GM21390 (cell line): ENCODE data around the gene UACA.
"Not testable (repeated sequence)": the region's sequence is repeated elsewhere in the genome, so short reads cannot be mapped to it uniquely, and the experiment has no call there.

Experiments used
- ATAC-seq: cut with Tn5 transposase; IDR thresholded peaks from one replicate; pipeline ENCODE4 v1.9.1; 2021; ENCODE audit not compliant: unreplicated experiment

Gene UACA

DNA sequence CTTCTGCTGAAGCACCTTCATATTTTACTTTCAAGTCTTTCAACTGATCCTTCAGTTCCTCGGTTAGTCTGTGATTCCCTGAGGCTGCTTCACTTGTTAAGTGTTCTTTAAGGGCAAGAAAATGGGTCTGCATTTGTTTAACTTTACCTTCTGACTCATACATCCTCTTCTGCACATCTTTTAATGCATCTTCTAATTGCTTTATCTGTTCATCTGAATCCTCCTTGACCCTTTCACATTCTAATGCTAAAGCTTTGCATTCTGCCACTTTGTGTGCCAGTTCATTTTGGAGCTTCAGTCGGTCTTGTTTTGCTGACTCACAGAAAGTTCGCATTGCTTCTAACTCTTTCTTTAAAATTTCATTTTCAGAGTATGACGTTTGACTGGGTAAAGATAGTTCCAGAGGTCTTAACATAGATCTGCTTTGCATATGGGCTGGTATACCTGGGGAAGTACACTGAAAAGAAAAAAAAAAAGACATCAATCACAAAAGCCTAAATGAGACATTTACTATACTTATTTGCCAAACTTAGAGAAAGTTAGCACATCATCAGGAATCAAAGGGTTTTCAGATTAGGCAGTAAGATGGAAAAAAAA, 94.3 kb downstream of the UACA start:
- peak; percentile 84 for ATAC-seq

- ATAC-seq: no peak
Measured at GRCh38 chr15:70665599-70665998, 97.8 kb downstream of the UACA start.

DNA sequence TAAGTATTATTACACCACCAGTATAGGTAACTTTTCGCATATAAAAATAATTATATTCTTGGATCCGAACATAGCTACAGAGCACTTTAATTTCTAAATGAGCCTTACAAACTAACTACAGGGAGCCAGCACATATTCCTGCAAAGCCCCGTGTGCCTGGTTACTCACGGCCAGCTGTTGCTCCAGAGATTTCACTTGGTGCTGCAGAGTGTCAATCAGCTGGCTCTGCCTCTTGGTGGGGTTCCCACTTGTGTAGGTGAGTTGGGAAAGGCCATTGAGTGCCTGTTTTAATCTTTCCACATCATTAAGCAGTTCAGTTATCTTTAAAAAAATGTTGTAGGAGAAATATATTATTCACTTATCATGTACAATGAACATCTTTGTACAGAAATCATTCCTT, 98.9 kb downstream of the UACA start:
- no peak for ATAC-seq

- ATAC-seq: not testable (repeated sequence)
Measured at GRCh38 chr15:70663069-70663468, 100.3 kb downstream of the UACA start.

- ATAC-seq: no peak
Measured at GRCh38 chr15:70659662-70660061, 103.7 kb downstream of the UACA start.

DNA sequence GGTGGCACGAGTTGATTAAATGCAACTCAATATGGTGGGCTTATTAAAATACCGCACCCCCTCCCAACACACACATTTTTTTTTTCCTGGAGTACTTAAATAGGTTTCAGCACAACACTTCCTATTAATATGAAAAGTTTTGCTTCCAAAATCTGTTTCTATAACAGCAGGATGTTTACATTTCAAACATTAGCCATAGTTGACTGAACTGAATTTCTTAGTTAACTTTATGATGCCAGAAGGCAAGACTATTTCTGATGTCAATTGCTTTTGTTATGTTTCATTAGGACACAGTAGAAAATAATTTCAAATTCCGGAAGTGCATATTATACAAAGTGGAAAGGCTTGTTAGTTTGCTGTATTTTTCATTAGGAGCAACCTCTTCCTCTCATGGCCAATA, 104.7 kb downstream of the UACA start:
- no peak for ATAC-seq

DNA sequence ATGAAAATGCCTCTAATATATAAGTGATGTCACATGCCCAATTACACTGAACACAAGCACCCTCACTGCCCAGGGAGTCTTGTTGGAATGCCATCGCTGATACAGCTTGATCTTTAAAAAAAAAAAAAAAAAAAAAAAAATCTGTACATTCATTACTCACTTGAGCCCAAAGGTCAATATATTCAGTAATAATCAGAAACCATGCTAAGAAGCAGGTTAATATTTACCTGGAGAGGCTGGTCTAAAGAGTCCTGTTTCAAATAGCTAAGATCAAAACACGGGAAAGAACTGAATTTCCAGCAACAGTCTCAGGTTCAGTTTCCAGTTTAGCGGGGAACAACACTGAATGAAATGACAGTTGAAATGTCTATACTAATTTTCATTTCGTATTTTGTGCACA, 109.9 kb downstream of the UACA start:
- no peak for ATAC-seq

DNA sequence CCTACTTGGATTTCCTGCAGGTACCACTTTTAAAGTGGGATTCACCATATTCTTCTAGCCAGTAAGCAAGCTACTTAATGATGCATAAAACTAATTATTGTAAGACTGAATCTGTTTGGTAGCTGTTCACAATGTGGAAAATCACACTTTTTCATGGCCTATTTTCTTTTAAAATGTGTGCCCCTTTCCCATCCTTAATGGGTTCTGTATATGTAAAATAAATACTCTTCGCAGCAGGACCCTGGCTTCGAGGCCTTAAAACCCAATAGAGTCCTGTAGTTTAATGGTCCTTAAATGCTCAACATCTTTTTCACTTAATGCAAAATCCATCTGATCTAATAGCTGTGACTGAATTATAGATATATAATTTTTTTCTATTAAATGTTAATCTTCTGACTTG, 111.0 kb downstream of the UACA start:
- ATAC-seq: no peak

- ATAC-seq: no peak
Measured at GRCh38 chr15:70651303-70651845, 112.0 kb downstream of the UACA start.

DNA sequence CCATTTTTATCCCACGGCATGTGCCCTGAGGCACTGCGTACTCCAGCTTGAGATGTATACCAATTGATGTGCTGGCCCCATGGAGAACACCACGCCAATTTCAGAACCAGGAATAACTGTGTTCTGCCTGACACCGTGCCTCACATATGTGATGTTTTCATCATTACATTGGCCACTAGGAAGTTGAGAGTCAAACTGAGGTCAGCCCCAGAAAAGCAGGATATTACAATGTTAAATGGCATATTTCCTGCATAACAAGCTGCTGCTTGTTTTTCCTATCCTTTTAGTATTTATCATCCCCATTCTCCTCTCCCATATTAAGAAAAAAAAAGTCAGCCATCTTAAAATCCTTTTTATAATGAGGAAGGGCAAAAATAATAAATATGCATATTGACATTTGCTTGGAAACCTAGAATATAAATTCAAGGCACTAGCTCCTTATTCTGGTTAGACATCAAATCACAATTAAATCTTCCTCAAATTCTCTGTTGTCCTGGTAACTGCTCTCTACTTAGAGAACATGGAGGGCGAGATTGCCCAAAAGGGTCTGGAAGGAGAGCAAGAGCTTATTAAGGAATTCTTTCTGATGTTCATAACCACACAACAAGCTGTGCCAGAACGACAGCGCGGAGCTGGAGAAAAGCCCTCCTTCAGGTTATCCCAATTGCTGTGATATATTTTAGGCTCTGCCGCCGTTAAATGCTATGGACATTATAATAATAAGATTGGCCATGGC, 112.6 kb downstream of the UACA start:
- no peak for ATAC-seq

- no peak for ATAC-seq
Measured at GRCh38 chr15:70647396-70647795, 116.0 kb downstream of the UACA start.

DNA sequence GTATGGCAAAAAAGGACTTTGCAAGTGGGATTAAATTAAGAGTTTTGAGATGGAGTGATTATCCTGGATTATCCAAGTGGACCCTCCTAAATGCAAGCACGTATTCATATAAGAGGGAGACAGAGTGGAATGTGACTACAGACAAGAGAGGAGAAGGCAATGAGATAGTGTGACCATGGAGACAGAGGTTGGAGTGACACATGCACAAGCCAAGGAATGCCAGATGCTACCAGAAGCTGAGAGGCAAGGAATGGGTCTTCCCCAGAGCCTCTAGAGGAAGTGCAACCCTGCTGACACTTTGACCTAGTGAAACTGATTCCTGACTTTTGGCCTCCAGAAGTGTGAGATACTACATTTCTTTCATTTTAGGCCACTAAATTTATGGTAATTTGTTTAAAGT, 117.2 kb downstream of the UACA start:
- no peak for ATAC-seq

DNA sequence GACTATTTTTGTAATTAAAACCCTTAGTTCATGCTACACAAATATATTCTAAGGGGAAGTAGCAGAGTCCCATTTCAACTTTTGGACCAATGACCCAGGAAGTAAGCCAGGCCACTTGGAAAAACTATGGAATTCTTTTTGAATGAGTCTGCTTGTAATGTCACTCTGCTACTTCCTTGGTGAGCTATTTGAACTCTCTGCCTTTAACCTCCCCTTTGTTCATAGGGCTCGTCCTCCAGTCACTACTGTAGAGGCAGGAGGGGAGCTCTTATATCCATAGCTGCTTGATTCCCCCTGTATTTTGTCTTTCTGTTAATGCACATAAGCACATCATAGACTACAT, 119.6 kb downstream of the UACA start:
- ATAC-seq: no peak

DNA sequence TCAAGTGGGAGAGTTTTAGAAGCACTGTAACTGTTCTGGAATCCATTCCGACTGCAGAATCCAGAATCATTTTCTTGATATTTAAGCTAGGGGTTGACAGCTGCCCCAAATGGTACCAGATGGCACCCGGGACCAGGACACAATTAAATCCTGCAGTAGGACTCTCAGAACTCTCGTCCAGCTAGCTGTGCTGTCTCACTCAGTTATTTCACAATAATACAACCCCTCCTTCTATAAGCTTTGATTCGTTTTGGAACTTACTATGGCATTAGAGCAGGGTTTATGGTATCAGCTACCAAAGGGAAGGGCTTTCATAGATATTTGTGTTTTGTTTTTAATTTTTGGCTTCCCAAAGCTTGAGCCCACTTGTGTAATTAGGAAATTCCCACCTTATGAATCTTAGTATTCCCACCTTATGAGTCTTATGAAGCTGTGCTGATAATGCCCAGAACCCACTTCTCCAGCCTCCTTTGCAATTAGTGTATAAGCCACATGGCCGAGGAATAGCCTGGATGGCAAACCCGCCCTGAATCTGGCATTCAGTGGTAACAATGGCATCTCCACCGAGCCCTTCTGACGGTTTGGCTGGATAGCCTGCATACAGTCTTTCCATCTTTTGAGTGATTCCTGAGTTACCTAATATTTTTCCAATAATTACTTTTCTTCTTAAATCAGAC, 120.1 kb downstream of the UACA start:
- ATAC-seq: no peak

- ATAC-seq: no peak
Measured at GRCh38 chr15:70636540-70637165, 126.7 kb downstream of the UACA start.

DNA sequence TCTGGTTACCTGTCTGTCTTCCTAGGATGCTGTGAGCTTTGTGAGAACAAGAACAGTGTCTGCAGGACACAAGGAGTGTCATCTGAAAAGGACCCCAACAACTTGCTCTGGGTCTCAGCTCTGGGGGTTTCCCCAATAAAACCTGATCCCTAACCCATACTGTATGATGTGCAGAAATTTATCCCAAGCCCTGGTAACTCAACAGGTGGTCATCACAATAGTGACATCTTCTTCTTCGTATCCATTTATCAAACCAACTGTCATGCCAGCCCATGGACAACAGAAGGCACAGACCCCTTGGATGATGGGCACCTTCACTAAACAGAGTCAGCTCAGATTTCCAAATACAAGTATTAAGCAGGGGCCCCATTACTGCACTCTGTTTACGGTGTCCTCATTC, 127.5 kb downstream of the UACA start:
- ATAC-seq: no peak

DNA sequence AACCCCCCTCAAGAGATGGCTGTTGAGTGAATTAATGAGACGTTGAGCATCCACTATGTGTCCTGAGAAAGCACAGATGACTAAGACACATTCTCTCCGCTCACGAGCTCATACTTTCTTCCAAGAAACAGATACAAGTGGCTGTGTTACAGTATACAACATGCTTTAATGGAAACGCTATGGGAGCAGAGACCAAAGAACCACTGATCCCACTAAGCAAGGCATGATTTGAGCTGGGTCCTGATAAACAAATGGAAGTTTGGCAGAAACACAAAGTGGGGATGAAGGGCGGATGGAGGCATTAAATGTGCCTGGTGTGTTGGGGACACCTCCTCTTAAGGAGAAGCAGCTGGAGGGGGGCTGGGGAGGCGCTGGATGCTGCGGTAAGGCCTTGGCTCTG, 129.4 kb downstream of the UACA start:
- no peak for ATAC-seq

GRCh38 chr15:70633103-70633831, 130.1 kb downstream of the UACA start:
- no peak for ATAC-seq

- no peak for ATAC-seq
Measured at GRCh38 chr15:70632491-70633102, 130.8 kb downstream of the UACA start.

DNA sequence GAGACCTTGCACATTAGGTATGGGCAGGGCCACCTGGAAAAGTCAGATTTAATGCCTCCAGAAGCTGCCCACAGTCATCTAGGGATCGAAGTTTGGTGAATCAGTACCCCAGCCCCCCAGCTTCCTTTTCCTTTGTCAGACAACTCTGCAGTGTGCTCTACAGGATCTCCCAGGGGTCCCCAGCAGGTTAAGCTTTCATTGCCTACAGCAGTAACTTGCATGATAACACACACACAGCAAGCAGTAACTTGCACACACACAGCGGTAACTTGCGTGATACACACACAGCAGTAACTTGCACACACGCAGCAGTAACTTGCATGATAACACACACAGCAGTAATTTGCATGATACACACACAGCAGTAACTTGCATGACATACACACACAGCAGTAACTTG, 131.3 kb downstream of the UACA start:
- ATAC-seq: no peak
